ENCODE measurements around the gene TAF8. TPM values are rescaled to one million over a fixed set of nuclear protein-coding genes. Genes with fewer than 3 reads are reported as not detected.
"Not testable (repeated sequence)": the region's sequence is repeated elsewhere in the genome, so short reads cannot be mapped to it uniquely, and the experiment has no call there.

Gene TAF8
- total RNA-seq, 1 experiment from 2014 or later = 20.7 TPM

DNA sequence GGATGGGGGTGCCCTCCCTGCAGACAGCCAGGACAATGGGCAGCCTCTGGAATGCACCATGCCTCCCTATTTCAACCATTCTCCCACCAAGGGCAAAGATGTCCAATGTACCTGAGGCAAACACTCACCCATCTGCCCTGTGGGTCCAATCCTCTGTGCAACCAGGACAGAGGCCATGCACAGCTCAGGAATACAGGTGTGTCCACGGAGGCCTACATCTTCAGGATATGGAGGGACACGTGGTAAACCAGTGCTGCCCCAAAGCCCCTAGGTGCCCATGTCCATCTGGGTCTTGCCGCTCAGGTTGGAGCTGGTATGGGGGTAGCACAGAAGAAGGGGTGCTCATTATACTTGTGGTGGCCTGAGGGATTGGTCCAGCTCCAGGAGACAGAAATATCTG is 20.4 kb upstream of the TAF8 start:
- Histone ChIP-seq H3K79me2 (ENCODE audit: low read length) (no peaks in the 10 kb centered on the region), H3K9me2 (replicated peaks; ENCODE audit: low read length) (no peaks in the 10 kb centered on the region), H3K4me1 (ENCODE audit: insufficient read depth, low read length) (peaks cover 5% of the 10 kb centered on the region), H3K36me3 (ENCODE audit: low read depth, low read length) (no peaks in the 10 kb centered on the region), H3F3A (ENCODE audit: low read length, unreplicated experiment) (no peaks in the 10 kb centered on the region), H4K20me1 (ENCODE audit: low read length) (no peaks in the 10 kb centered on the region), H3K4me3 (ENCODE audit: low read length) (no peak overlapping the region), H3K27ac (ENCODE audit: low read length) (no peak overlapping the region), H3K9me3 (ENCODE audit: low read length) (no peaks in the 10 kb centered on the region), H3K4me2 (ENCODE audit: low read length) (no peak overlapping the region), H3K9ac (ENCODE audit: low read length) (no peak overlapping the region), H3K27me3 (ENCODE audit: low read length) (no peaks in the 10 kb centered on the region), H2AFZ (ENCODE audit: low read length) (no peak overlapping the region)
- ATAC-seq = no peak
- ChIA-PET POLR2A (ENCODE audit: unreplicated experiment) (no interaction called here), CTCF (no interaction called here)
- BruUV-seq (replicated peaks) = no TSS peak
- TF ChIP-seq, protein P1, sequence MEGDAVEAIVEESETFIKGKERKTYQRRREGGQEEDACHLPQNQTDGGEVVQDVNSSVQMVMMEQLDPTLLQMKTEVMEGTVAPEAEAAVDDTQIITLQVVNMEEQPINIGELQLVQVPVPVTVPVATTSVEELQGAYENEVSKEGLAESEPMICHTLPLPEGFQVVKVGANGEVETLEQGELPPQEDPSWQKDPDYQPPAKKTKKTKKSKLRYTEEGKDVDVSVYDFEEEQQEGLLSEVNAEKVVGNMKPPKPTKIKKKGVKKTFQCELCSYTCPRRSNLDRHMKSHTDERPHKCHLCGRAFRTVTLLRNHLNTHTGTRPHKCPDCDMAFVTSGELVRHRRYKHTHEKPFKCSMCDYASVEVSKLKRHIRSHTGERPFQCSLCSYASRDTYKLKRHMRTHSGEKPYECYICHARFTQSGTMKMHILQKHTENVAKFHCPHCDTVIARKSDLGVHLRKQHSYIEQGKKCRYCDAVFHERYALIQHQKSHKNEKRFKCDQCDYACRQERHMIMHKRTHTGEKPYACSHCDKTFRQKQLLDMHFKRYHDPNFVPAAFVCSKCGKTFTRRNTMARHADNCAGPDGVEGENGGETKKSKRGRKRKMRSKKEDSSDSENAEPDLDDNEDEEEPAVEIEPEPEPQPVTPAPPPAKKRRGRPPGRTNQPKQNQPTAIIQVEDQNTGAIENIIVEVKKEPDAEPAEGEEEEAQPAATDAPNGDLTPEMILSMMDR (conservative IDR thresholded peaks at IDR 0.05; ENCODE audit: low read depth, low read length) = no peak
- no peak for TF ChIP-seq EZH2phosphoT487 (IDR thresholded peaks at IDR 0.05; ENCODE audit: borderline replicate concordance, low read length)
- TF ChIP-seq EZH2 (IDR thresholded peaks at IDR 0.05; ENCODE audit: low read length, unreplicated experiment) = no peak
- intact Hi-C loops (cut with micrococcal nuclease) = no loop called here
- DNase-seq = no peak

DNA sequence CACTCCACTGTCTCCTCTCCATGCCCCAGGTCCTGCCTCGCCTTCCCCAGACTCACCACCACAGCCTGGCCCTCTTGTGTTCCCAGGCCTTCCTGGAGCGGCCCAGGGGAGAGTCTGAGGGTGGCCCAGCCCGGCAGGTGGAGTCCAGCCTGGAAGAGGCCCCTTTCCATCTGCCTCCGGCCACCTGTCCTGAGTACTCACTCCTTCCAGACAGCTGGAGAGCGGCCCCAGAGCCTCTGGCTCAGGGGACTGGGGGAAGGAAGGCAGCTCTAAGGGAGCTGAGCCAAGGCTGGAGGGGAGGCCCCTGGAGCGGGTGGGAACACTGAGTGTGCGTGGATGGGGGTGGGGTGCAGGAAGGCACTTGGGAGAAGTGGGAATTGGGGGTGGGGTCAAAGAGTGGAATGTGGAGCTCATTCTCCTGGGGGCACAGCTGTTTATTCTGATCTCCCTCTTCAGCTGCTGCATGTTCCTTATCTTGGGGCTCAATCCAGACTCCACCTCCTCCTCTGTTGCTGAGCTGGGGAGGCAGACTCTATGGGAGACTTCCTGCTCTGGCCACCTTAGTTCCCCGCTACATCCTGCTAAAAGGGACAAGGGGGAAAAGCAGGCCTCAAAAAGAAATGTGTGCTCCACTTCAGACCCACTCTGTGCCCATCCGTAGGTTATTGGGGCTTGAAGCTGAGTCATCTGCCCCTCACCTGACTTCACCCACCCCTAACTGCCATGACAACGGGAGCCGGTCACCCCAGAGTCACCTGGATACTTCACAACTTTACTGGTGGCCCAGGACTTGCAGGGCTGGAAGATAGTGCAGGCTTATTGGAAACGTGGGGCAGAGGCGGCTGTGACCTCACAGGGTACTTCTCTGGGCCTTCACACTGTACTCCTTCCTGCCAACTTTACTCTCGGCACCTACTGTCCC is 19.5 kb upstream of the TAF8 start:
- POLR2A ChIA-PET (ENCODE audit: unreplicated experiment) = no interaction called here
- Histone ChIP-seq H3K4me2 (ENCODE audit: low read length) (no peak overlapping the region), H3K9me3 (ENCODE audit: low read length) (no peaks in the 10 kb centered on the region), H4K20me1 (ENCODE audit: low read length) (no peaks in the 10 kb centered on the region), H2AFZ (ENCODE audit: low read length) (no peak overlapping the region), H3K4me3 (ENCODE audit: low read length) (no peak overlapping the region), H3F3A (ENCODE audit: low read length, unreplicated experiment) (no peaks in the 10 kb centered on the region), H3K79me2 (ENCODE audit: low read length) (no peaks in the 10 kb centered on the region), H3K27me3 (ENCODE audit: low read length) (no peaks in the 10 kb centered on the region), H3K9me2 (replicated peaks; ENCODE audit: low read length) (no peaks in the 10 kb centered on the region), H3K27ac (ENCODE audit: low read length) (no peak overlapping the region), H3K4me1 (ENCODE audit: insufficient read depth, low read length) (peaks cover 5% of the 10 kb centered on the region), H3K9ac (ENCODE audit: low read length) (no peak overlapping the region), H3K36me3 (ENCODE audit: low read depth, low read length) (no peaks in the 10 kb centered on the region)
- DNase-seq (no peak), ATAC-seq (no peak)
- no TSS peak for BruUV-seq (replicated peaks)
- intact Hi-C loops (cut with micrococcal nuclease) = no loop called here
- CTCF ChIA-PET = no interaction called here
- no peak for TF ChIP-seq EZH2phosphoT487 (IDR thresholded peaks at IDR 0.05; ENCODE audit: borderline replicate concordance, low read length)
- TF ChIP-seq, protein P1 (conservative IDR thresholded peaks at IDR 0.05; ENCODE audit: low read depth, low read length) = no peak
- TF ChIP-seq EZH2 (IDR thresholded peaks at IDR 0.05; ENCODE audit: low read length, unreplicated experiment) = no peak

DNA sequence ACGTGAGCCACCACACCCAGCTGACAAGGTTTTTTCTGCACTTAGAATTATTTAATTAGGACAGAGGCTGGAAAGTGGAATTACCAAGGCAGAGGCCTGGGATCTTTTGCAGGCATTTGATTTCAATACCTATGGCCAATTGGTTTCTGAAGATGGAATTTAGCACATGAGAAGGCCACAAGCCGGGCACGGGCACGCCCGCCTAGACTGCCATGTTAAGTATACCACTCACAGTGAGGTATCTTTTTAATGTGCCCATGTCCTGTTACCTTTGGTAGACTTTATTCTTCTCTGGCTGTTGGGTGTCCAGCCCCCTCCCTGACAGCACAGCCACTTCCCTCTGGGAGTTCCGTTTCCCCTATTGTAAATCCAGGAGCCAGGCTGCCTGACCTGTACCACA is 18.0 kb upstream of the TAF8 start:
- POLR2A ChIA-PET (ENCODE audit: unreplicated experiment) = no interaction called here
- no peak overlapping the region for H3K4me2 ChIP-seq (ENCODE audit: low read length)

DNA sequence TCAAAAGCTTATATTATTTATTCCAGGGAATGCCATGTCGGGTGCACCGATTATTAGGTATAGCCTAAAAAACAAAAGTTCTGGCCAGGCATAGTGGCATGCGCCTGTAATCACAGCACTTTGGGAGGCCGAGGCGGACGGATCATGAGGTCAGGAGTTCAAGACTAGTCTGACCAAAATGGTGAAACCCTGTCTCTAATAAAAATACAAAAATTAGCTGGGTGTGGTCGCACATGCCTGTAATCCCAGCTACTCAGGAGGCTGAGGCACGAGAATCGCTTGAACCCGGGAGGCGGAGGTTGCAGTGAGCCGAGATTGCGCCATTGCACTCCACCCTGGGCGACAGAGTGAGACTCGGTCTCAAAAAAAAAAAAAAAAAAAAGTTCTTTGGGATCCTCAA is 12.7 kb upstream of the TAF8 start:
- H3K36me3 ChIP-seq (ENCODE audit: low read depth, low read length); H3K9ac ChIP-seq (ENCODE audit: low read length); ATAC-seq; H3K9me3 ChIP-seq (ENCODE audit: low read length); BruUV-seq (replicated peaks); H3K9me2 ChIP-seq (replicated peaks; ENCODE audit: low read length); H3F3A ChIP-seq (ENCODE audit: low read length, unreplicated experiment); H3K4me2 ChIP-seq (ENCODE audit: low read length); H4K20me1 ChIP-seq (ENCODE audit: low read length); H3K79me2 ChIP-seq (ENCODE audit: low read length); H2AFZ ChIP-seq (ENCODE audit: low read length); H3K4me1 ChIP-seq (ENCODE audit: insufficient read depth, low read length); DNase-seq; H3K27ac ChIP-seq (ENCODE audit: low read length); POLR2A ChIA-PET (ENCODE audit: unreplicated experiment); intact Hi-C loops (cut with micrococcal nuclease); H3K27me3 ChIP-seq (ENCODE audit: low read length); CTCF ChIA-PET; H3K4me3 ChIP-seq (ENCODE audit: low read length): not testable (repeated sequence)

More for the DNA sequence above, 18.0 kb upstream of the TAF8 start:
- ATAC-seq (no peak), DNase-seq (no peak)
- Histone ChIP-seq H3K36me3 (ENCODE audit: low read depth, low read length) (no peaks in the 10 kb centered on the region), H3K4me1 (ENCODE audit: insufficient read depth, low read length) (peaks cover 5% of the 10 kb centered on the region), H3K4me3 (ENCODE audit: low read length) (no peak overlapping the region), H2AFZ (ENCODE audit: low read length) (no peak overlapping the region), H3K79me2 (ENCODE audit: low read length) (no peaks in the 10 kb centered on the region), H3F3A (ENCODE audit: low read length, unreplicated experiment) (no peaks in the 10 kb centered on the region), H4K20me1 (ENCODE audit: low read length) (no peaks in the 10 kb centered on the region), H3K9ac (ENCODE audit: low read length) (no peak overlapping the region), H3K27ac (ENCODE audit: low read length) (no peak overlapping the region), H3K27me3 (ENCODE audit: low read length) (no peaks in the 10 kb centered on the region), H3K9me3 (ENCODE audit: low read length) (no peaks in the 10 kb centered on the region), H3K9me2 (replicated peaks; ENCODE audit: low read length) (no peaks in the 10 kb centered on the region)
- CTCF ChIA-PET = no interaction called here
- no peak for TF ChIP-seq EZH2 (IDR thresholded peaks at IDR 0.05; ENCODE audit: low read length, unreplicated experiment)
- TF ChIP-seq EZH2phosphoT487 (IDR thresholded peaks at IDR 0.05; ENCODE audit: borderline replicate concordance, low read length) = no peak
- TF ChIP-seq, protein P1 (conservative IDR thresholded peaks at IDR 0.05; ENCODE audit: low read depth, low read length) = no peak
- intact Hi-C loops (cut with micrococcal nuclease) = no loop called here
- BruUV-seq (replicated peaks) = no TSS peak

Measured in PC-3 (cell line).